ENCODE data around the gene SLC36A3. TPM values are rescaled to one million over a fixed set of nuclear protein-coding genes. Genes with fewer than 3 reads are reported as not detected.

The SLC36A3 gene
- total RNA-seq, 1 experiment from 2014 or later: not detected

DNA sequence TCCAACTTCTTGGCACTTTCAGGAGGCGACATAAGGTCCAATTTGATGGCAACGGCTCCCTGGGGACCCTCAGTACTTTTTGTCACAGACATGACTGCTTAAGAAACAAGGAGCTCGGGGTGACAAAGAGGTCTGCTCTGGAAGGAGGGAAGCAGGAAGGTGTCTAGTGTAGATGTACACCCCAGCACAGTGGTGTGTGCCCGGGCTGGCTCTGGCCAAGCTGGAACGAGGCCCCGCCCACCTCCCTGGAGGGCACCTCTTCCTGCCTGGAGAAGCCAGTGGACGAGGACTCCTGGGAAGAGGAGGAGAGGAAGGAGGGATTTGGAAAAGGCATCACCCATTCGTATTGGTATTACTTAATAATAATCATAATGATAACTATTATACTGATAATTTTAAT, 43.8 kb upstream of the SLC36A3 start, which contains the start of gene SLC36A2:
Gene SLC36A2 (minus strand): TSS at position 191 of the 400 bp plus-strand sequence. CDS start 99 bp downstream, at position 92.
- POLR2A ChIA-PET: no interaction called here
- H3K27me3 Mint-ChIP-seq (ENCODE audit: low read depth): peaks cover 21% of the 10 kb centered on the region
- CTCF ChIA-PET: interaction anchor here (1.8 to 3.0 kb wide), 3 partner anchors 10 to 176 kb away, joined by 5 to 8 read pairs (median 6); no protein-coding TSS in a partner anchor

GRCh38 chr5:151345808-151346478, 42.4 kb upstream of the SLC36A3 start:
- H3K27ac Mint-ChIP-seq: no peak overlapping the region
- H3K4me1 Mint-ChIP-seq: peaks cover 41% of the 10 kb centered on the region
- CTCF ChIA-PET: interaction anchor here (1.1 to 3.0 kb wide), 3 partner anchors 30 to 177 kb away, joined by 4 to 8 read pairs (median 4); no protein-coding TSS in a partner anchor
- TF ChIP-seq HMGXB4 (CRISPR knock-in tag; IDR thresholded peaks at IDR 0.05) (no peak), ZNF138 (CRISPR knock-in tag; conservative IDR thresholded peaks at IDR 0.05) (no peak), ZBTB21 (CRISPR knock-in tag; IDR thresholded peaks at IDR 0.05; ENCODE audit: borderline replicate concordance) (no peak), NFATC4 (CRISPR knock-in tag; IDR thresholded peaks at IDR 0.05) (no peak), TEAD1 (CRISPR knock-in tag; IDR thresholded peaks at IDR 0.05) (no peak), NR3C1 (CRISPR knock-in tag; conservative IDR thresholded peaks at IDR 0.05; ENCODE audit: low read depth) (no peak), ATF6 (CRISPR knock-in tag; IDR thresholded peaks at IDR 0.05) (no peak)
- TF ChIP-seq, protein P1, sequence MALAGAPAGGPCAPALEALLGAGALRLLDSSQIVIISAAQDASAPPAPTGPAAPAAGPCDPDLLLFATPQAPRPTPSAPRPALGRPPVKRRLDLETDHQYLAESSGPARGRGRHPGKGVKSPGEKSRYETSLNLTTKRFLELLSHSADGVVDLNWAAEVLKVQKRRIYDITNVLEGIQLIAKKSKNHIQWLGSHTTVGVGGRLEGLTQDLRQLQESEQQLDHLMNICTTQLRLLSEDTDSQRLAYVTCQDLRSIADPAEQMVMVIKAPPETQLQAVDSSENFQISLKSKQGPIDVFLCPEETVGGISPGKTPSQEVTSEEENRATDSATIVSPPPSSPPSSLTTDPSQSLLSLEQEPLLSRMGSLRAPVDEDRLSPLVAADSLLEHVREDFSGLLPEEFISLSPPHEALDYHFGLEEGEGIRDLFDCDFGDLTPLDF (CRISPR knock-in tag; IDR thresholded peaks at IDR 0.05): no peak

More for the DNA sequence above, 43.8 kb upstream of the SLC36A3 start, which contains the start of gene SLC36A2:
- DNase-seq (ENCODE audit: low spot score): no peak
- no peak within 1 kb of the TSS for H3K4me3 Mint-ChIP-seq
- TF ChIP-seq SMAD3 (CRISPR knock-in tag; IDR thresholded peaks at IDR 0.05; ENCODE audit: borderline replicate concordance): no peak
- TF ChIP-seq NR2C2 (CRISPR knock-in tag; IDR thresholded peaks at IDR 0.05): no peak
- no peak for TF ChIP-seq TEAD4 (CRISPR knock-in tag; IDR thresholded peaks at IDR 0.05)
- TF ChIP-seq ZBTB21 (CRISPR knock-in tag; IDR thresholded peaks at IDR 0.05; ENCODE audit: borderline replicate concordance): no peak
- TF ChIP-seq, protein P2, sequence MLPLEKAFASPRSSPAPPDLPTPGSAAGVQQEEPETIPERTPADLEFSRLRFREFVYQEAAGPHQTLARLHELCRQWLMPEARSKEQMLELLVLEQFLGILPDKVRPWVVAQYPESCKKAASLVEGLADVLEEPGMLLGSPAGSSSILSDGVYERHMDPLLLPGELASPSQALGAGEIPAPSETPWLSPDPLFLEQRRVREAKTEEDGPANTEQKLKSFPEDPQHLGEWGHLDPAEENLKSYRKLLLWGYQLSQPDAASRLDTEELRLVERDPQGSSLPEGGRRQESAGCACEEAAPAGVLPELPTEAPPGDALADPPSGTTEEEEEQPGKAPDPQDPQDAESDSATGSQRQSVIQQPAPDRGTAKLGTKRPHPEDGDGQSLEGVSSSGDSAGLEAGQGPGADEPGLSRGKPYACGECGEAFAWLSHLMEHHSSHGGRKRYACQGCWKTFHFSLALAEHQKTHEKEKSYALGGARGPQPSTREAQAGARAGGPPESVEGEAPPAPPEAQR (CRISPR knock-in tag; IDR thresholded peaks at IDR 0.05): no peak
- TF ChIP-seq, protein P3, sequence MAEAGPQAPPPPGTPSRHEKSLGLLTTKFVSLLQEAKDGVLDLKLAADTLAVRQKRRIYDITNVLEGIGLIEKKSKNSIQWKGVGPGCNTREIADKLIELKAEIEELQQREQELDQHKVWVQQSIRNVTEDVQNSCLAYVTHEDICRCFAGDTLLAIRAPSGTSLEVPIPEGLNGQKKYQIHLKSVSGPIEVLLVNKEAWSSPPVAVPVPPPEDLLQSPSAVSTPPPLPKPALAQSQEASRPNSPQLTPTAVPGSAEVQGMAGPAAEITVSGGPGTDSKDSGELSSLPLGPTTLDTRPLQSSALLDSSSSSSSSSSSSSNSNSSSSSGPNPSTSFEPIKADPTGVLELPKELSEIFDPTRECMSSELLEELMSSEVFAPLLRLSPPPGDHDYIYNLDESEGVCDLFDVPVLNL (CRISPR knock-in tag; IDR thresholded peaks at IDR 0.05; ENCODE audit: borderline replicate concordance, low read depth): no peak
- no peak for TF ChIP-seq TP53 (CRISPR knock-in tag; IDR thresholded peaks at IDR 0.05)
- no peak for TF ChIP-seq ZNF219 (CRISPR knock-in tag; IDR thresholded peaks at IDR 0.05; ENCODE audit: borderline replicate concordance)
- TF ChIP-seq, protein P4, sequence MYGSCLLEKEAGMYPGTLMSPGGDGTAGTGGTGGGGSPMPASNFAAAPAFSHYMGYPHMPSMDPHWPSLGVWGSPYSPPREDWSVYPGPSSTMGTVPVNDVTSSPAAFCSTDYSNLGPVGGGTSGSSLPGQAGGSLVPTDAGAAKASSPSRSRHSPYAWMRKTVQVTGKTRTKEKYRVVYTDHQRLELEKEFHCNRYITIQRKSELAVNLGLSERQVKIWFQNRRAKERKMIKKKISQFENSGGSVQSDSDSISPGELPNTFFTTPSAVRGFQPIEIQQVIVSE (CRISPR knock-in tag; IDR thresholded peaks at IDR 0.05; ENCODE audit: borderline replicate concordance): no peak
- TF ChIP-seq, protein P5, sequence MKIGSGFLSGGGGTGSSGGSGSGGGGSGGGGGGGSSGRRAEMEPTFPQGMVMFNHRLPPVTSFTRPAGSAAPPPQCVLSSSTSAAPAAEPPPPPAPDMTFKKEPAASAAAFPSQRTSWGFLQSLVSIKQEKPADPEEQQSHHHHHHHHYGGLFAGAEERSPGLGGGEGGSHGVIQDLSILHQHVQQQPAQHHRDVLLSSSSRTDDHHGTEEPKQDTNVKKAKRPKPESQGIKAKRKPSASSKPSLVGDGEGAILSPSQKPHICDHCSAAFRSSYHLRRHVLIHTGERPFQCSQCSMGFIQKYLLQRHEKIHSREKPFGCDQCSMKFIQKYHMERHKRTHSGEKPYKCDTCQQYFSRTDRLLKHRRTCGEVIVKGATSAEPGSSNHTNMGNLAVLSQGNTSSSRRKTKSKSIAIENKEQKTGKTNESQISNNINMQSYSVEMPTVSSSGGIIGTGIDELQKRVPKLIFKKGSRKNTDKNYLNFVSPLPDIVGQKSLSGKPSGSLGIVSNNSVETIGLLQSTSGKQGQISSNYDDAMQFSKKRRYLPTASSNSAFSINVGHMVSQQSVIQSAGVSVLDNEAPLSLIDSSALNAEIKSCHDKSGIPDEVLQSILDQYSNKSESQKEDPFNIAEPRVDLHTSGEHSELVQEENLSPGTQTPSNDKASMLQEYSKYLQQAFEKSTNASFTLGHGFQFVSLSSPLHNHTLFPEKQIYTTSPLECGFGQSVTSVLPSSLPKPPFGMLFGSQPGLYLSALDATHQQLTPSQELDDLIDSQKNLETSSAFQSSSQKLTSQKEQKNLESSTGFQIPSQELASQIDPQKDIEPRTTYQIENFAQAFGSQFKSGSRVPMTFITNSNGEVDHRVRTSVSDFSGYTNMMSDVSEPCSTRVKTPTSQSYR (CRISPR knock-in tag; IDR thresholded peaks at IDR 0.05): no peak
- no peak for TF ChIP-seq USF1 (CRISPR knock-in tag; IDR thresholded peaks at IDR 0.05)
- TF ChIP-seq MYBL2 (CRISPR knock-in tag; IDR thresholded peaks at IDR 0.05): no peak
- TF ChIP-seq ZNF423 (CRISPR knock-in tag; IDR thresholded peaks at IDR 0.05): no peak
- H3K27ac Mint-ChIP-seq: no peak within 1 kb of the TSS
- H3K4me1 Mint-ChIP-seq: peaks cover 41% of the 10 kb centered on the region
- ATAC-seq: no peak
- no peaks in the 10 kb centered on the region for H3K9me3 Mint-ChIP-seq
- no peaks in the 10 kb centered on the region for H3K36me3 Mint-ChIP-seq

More at GRCh38 chr5:151345808-151346478, 42.4 kb upstream of the SLC36A3 start:
- H3K27me3 Mint-ChIP-seq (ENCODE audit: low read depth): peaks cover 29% of the 10 kb centered on the region
- H3K36me3 Mint-ChIP-seq: no peaks in the 10 kb centered on the region
- H3K4me3 Mint-ChIP-seq: no peak overlapping the region
- POLR2A ChIA-PET: interaction anchor here (0.6 kb wide), 1 partner anchor 105 kb away, joined by 3 read pairs; no protein-coding TSS in a partner anchor
- no peaks in the 10 kb centered on the region for H3K9me3 Mint-ChIP-seq
- no peak for ATAC-seq
- DNase-seq (ENCODE audit: low spot score): no peak

Measured in WTC11 (cell line).